HL-60 (cell line): Measurements from ENCODE around the gene IBTK.
"Not testable (repeated sequence)": the region's sequence is repeated elsewhere in the genome, so short reads cannot be mapped to it uniquely, and the experiment has no call there.

Experiments
- CTCF ChIP-seq: IDR thresholded peaks from one replicate; pipeline ENCODE4 v1.5.1; 2011; ENCODE audit warnings: low read length, control low read depth, inconsistent platforms; ENCODE audit not compliant: insufficient read depth
- GABPA ChIP-seq: IDR thresholded peaks from 2 replicates; pipeline ENCODE4 v1.6.1; 2012; ENCODE audit warnings: low read depth
- POLR2AphosphoS5 ChIP-seq: IDR thresholded peaks from 2 replicates; pipeline ENCODE4 v1.6.1; 2012; ENCODE audit warnings: low read depth
- TF ChIP-seq, protein P1 (sequence below): IDR thresholded peaks from 2 replicates; pipeline ENCODE4 v1.6.1; 2012; ENCODE audit warnings: low read depth; ENCODE audit not compliant: insufficient replicate concordance

DNA sequence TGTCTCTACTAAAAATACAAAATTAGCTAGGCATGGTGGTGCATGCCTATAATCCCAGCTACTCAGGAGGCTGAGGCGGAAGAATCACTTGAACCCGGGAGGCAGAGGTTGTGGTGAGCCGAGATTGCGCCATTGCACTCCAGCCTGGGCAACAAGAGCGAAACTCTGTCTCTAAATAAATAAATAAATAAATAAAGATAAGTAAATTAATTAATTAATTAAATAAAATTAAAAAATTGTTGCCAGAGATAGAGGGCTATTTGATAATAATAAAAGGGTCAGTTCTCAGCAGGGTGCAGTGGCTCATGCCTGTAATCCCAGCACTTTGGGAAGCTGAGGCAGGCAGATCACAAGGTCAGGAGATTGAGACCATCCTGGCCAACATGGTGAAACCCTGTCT lies 7.2 kb upstream of the IBTK start:
- TF ChIP-seq CTCF, GABPA, POLR2AphosphoS5: not testable (repeated sequence)
- TF ChIP-seq, protein P1, sequence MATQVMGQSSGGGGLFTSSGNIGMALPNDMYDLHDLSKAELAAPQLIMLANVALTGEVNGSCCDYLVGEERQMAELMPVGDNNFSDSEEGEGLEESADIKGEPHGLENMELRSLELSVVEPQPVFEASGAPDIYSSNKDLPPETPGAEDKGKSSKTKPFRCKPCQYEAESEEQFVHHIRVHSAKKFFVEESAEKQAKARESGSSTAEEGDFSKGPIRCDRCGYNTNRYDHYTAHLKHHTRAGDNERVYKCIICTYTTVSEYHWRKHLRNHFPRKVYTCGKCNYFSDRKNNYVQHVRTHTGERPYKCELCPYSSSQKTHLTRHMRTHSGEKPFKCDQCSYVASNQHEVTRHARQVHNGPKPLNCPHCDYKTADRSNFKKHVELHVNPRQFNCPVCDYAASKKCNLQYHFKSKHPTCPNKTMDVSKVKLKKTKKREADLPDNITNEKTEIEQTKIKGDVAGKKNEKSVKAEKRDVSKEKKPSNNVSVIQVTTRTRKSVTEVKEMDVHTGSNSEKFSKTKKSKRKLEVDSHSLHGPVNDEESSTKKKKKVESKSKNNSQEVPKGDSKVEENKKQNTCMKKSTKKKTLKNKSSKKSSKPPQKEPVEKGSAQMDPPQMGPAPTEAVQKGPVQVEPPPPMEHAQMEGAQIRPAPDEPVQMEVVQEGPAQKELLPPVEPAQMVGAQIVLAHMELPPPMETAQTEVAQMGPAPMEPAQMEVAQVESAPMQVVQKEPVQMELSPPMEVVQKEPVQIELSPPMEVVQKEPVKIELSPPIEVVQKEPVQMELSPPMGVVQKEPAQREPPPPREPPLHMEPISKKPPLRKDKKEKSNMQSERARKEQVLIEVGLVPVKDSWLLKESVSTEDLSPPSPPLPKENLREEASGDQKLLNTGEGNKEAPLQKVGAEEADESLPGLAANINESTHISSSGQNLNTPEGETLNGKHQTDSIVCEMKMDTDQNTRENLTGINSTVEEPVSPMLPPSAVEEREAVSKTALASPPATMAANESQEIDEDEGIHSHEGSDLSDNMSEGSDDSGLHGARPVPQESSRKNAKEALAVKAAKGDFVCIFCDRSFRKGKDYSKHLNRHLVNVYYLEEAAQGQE: not testable (repeated sequence)
